HepG2 (cell line): ENCODE data around the gene PSD4. TPM values are rescaled to one million over a fixed set of nuclear protein-coding genes. Genes with fewer than 3 reads are reported as not detected.

Experiments used
- CEBPB ChIP-seq: IDR thresholded peaks from 2 replicates; pipeline ENCODE4 v1.6.1; 2011; ENCODE audit warnings: low read depth, low read length, improper control_type of control experiment, borderline replicate concordance
- FOXA3 ChIP-seq: IDR thresholded peaks from 2 replicates; pipeline ENCODE4 v1.6.1; 2016; ENCODE audit warnings: missing genetic modification reagents, missing compliant biosample characterization
- GMEB2 ChIP-seq: IDR thresholded peaks from 2 replicates; pipeline ENCODE4 v1.6.1; 2016; ENCODE audit warnings: missing biosample characterization, missing genetic modification reagents, low read depth
- HNRNPLL ChIP-seq: fragments of 200-400 bp; formaldehyde crosslinking; IDR thresholded peaks from 2 replicates; pipeline ENCODE4 v1.6.1; 2017; ENCODE audit warnings: mild to moderate bottlenecking, low read depth, low read length; ENCODE audit not compliant: poor library complexity, severe bottlenecking
- HOXA7 ChIP-seq: sonication (generic); formaldehyde crosslinking; IDR thresholded peaks from 2 replicates; pipeline ENCODE4 v1.8.1; 2022; ENCODE audit warnings: mild to moderate bottlenecking, missing genetic modification reagents, moderate library complexity
- MLLT10 ChIP-seq: sonication (generic); formaldehyde crosslinking; IDR thresholded peaks from 2 replicates; pipeline ENCODE4 v1.4.0; 2020; ENCODE audit warnings: missing genetic modification reagents
- NFE2L2 ChIP-seq: fragments of 150-350 bp; IDR thresholded peaks from 2 replicates; pipeline ENCODE4 v1.6.1; 2014; ENCODE audit warnings: low read length
- NFKBIZ ChIP-seq: IDR thresholded peaks from 2 replicates; pipeline ENCODE4 v1.6.1; 2018; ENCODE audit warnings: missing genetic modification reagents, missing compliant biosample characterization
- NR2C2 ChIP-seq: sonication (generic); formaldehyde crosslinking; IDR thresholded peaks from 2 replicates; pipeline ENCODE4 v1.4.0; 2020; ENCODE audit warnings: missing genetic modification reagents, mild to moderate bottlenecking, moderate library complexity, borderline replicate concordance
- PAF1 ChIP-seq: IDR thresholded peaks from 2 replicates; pipeline ENCODE4 v1.6.1; 2016; ENCODE audit warnings: missing genetic modification reagents, missing compliant biosample characterization
- PAX8 ChIP-seq: sonication (generic); formaldehyde crosslinking; IDR thresholded peaks from 2 replicates; pipeline ENCODE4 v1.8.0; 2022; ENCODE audit warnings: mild to moderate bottlenecking, missing genetic modification reagents, borderline replicate concordance
- PLRG1 ChIP-seq: fragments of 450-650 bp; conservative IDR thresholded peaks from 2 replicates; pipeline ENCODE4 v1.6.1; 2016
- RXRB ChIP-seq: IDR thresholded peaks from 2 replicates; pipeline ENCODE4 v1.6.1; 2016; ENCODE audit warnings: borderline replicate concordance, missing genetic modification reagents, missing compliant biosample characterization
- SOX5 ChIP-seq: IDR thresholded peaks from 2 replicates; pipeline ENCODE4 v1.6.1; 2016; ENCODE audit warnings: borderline replicate concordance
- TRIM24 ChIP-seq: sonication (generic); formaldehyde crosslinking; IDR thresholded peaks from 2 replicates; pipeline ENCODE4 v1.8.0; 2022; ENCODE audit warnings: mild to moderate bottlenecking, missing genetic modification reagents
- ZNF670 ChIP-seq: sonication (generic); formaldehyde crosslinking; IDR thresholded peaks from 2 replicates; pipeline ENCODE4 v1.8.0; 2022; ENCODE audit warnings: mild to moderate bottlenecking, missing genetic modification reagents, borderline replicate concordance
- ZNF674 ChIP-seq: sonication (generic); formaldehyde crosslinking; IDR thresholded peaks from 2 replicates; pipeline ENCODE4 v1.5.0; 2020; ENCODE audit warnings: low read depth, mild to moderate bottlenecking, missing genetic modification reagents
- ZNF724P ChIP-seq: sonication (generic); formaldehyde crosslinking; IDR thresholded peaks from 2 replicates; pipeline ENCODE4 v1.8.0; 2022; ENCODE audit warnings: missing genetic modification reagents, borderline replicate concordance
- polyA plus RNA-seq, 8 experiments: library from polyadenylated mRNA; depleted of rRNA in 3 of 8; stranded (reverse) in 7 of 8; unstranded in 1 of 8; fragments of >200 nt; fragmentation: Illumina TruSeq in 4 of 8; extraction: Trizol in 4 of 8; gene quantifications; 2 replicates each; pipeline versions ENCODE4 v1.2.1 to v1.2.3, GENCODE V29; 2011 to 2016; ENCODE audit warnings: low read depth in 4 of 8, missing spikeins in 1 of 8, mixed read lengths in 1 of 8; ENCODE audit not compliant: insufficient read depth in 1 of 8
- total RNA-seq, 5 experiments: library from RNA; depleted of rRNA; stranded (reverse); fragments of >200 nt; fragmentation: Illumina TruSeq; extraction: Trizol; gene quantifications; 2 replicates each; pipeline ENCODE4 v1.2.3, GENCODE V29; 2016; ENCODE audit warnings: low read depth in 1 of 5
- TF ChIP-seq, protein P1 (sequence below): sonication (generic); formaldehyde crosslinking; IDR thresholded peaks from 2 replicates; pipeline ENCODE4 v1.5.0; 2020; ENCODE audit warnings: missing genetic modification reagents, mild to moderate bottlenecking, borderline replicate concordance
- TF ChIP-seq, protein P2 (sequence below): sonication (generic); formaldehyde crosslinking; IDR thresholded peaks from 2 replicates; pipeline ENCODE4 v1.8.1; 2023; ENCODE audit warnings: mild to moderate bottlenecking, missing genetic modification reagents

PSD4 gene
- total and polyA plus RNA-seq, 2 of the 13 experiments (the other 11 are each of a cell fraction or from before 2014, with no cell fraction given), result 5.8 to 9.4 TPM

DNA sequence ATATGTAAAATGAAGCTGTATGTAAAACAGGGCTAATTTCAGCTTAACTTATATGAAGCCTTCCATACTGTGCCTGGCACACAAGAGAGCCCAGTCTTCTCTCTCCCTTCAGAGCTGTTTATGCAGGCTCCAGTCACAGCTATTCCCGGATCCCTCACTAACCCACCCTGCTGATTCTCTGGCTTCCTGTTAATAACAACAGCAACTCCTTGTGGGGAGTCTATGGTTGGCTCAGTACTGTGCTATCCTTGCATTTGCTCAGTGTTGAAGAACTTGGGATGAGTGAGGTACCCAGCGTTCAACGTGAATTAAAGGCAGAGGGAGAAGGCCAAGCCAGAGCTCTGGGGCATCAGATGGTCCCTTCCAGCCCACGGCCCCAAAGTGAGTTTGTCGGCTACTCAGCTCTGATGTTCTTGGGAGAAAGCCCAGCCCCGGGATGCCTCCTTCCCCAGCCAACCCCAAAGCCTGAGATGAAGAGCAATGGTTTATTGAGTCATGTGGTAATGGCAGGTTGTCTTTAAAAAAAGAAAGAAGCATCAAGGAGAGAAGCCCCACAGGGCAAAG is 43.2 kb downstream of the PSD4 start (continued):
- TF ChIP-seq NFKBIZ, result no peak
- TF ChIP-seq, protein P1, sequence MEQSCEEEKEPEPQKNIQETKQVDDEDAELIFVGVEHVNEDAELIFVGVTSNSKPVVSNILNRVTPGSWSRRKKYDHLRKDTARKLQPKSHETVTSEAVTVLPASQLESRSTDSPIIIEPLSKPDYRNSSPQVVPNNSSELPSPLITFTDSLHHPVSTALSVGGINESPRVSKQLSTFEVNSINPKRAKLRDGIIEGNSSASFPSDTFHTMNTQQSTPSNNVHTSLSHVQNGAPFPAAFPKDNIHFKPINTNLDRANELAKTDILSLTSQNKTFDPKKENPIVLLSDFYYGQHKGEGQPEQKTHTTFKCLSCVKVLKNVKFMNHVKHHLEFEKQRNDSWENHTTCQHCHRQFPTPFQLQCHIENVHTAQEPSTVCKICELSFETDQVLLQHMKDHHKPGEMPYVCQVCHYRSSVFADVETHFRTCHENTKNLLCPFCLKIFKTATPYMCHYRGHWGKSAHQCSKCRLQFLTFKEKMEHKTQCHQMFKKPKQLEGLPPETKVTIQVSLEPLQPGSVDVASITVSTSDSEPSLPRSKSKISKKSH (CRISPR knock-in tag), result no peak
- TF ChIP-seq PAF1 (CRISPR knock-in tag), result no peak
- no peak for TF ChIP-seq RXRB (CRISPR knock-in tag)
- TF ChIP-seq HNRNPLL, result no peak
- TF ChIP-seq NR2C2 (CRISPR knock-in tag), result no peak
- TF ChIP-seq CEBPB, result no peak
- no peak for TF ChIP-seq NFE2L2
- TF ChIP-seq, protein P2, sequence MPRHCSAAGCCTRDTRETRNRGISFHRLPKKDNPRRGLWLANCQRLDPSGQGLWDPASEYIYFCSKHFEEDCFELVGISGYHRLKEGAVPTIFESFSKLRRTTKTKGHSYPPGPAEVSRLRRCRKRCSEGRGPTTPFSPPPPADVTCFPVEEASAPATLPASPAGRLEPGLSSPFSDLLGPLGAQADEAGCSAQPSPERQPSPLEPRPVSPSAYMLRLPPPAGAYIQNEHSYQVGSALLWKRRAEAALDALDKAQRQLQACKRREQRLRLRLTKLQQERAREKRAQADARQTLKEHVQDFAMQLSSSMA (CRISPR knock-in tag), result 0 out of 2 replicates have a peak, but pooled peaks have one; percentile 60
- TF ChIP-seq HOXA7 (CRISPR knock-in tag), result no peak
- TF ChIP-seq PLRG1, result no peak
- no peak for TF ChIP-seq SOX5 (CRISPR knock-in tag)
- no peak for TF ChIP-seq ZNF674
- TF ChIP-seq GMEB2 (CRISPR knock-in tag), result no peak
- 0 out of 2 replicates have a peak, but pooled peaks have one; percentile 28 for TF ChIP-seq TRIM24 (CRISPR knock-in tag)
- TF ChIP-seq ZNF670 (CRISPR knock-in tag), result no peak
- TF ChIP-seq PAX8 (CRISPR knock-in tag), result no peak
- TF ChIP-seq ZNF724P (CRISPR knock-in tag), result no peak
- no peak for TF ChIP-seq FOXA3 (CRISPR knock-in tag)
- no peak for TF ChIP-seq MLLT10 (CRISPR knock-in tag)
